GM21423 (cell line): ENCODE measurements around the gene AP2B1.

Source experiments
- ATAC-seq: cut with Tn5 transposase; IDR thresholded peaks from one replicate; pipeline ENCODE4 v1.9.1; 2021; ENCODE audit warnings: mild to moderate bottlenecking, moderate library complexity; ENCODE audit not compliant: unreplicated experiment

The AP2B1 gene

DNA sequence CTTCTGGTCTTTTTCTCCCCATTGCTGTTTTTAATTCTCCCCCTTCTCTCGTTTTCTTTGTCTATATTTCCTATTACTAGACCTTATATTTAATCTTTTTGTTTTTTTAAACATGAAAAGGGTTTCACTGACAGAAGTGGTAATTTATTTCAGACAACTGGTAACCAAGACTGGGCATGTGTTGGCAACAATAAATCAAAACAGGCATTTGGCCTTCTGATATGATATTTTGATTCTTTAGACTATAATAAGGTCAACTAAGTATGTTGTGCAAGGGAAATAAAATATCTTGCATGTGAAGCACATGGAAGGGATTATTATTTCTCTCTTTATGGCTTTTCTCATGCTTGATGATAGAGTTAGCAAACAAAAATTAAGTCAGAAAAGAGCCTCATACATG, 34.6 kb downstream of the AP2B1 start:
- no peak for ATAC-seq

DNA sequence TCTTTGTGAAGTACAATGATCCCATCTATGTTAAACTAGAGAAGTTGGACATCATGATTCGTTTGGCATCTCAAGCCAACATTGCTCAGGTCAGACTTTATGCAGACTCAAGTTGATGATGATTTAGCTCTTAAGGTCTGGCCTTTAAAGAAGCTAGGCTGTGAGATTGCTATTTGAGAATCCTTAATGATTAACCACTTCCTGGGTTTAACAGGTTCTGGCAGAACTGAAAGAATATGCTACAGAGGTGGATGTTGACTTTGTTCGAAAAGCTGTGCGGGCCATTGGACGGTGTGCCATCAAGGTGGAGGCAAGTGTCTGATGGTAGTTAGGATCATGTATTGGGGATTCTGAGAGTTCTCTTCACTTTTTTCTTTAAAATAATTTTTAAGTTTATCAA, 40.3 kb downstream of the AP2B1 start:
- no peak for ATAC-seq

DNA sequence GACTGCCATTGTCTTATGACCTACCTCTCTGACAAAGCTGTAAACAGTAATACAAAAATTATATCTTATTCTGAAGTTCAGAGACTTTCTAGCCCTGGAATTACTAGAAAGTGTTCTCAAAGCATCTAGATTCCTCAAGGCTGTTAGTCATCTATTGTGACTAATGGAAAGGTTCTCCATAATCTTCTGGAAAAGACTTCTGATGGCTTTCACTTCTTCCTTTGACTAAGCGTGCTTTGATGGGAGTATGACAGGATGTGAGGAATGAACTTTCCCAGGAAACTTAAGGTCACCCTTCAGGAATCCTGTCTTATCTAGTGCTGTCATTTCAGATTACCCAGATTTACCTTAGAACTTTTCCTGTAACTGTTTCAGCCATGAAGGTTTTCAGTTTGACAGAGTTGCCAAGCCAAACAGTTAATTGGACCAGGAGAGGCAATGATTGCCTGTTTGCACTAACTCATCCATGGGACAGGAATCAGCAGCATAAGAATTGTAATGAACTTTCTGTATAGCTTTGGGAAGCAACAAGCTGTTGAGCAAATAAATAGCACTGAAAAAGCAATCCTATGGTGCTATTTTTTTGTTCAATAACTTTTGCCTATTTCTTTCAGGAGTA, 43.5 kb downstream of the AP2B1 start:
- ATAC-seq = no peak

DNA sequence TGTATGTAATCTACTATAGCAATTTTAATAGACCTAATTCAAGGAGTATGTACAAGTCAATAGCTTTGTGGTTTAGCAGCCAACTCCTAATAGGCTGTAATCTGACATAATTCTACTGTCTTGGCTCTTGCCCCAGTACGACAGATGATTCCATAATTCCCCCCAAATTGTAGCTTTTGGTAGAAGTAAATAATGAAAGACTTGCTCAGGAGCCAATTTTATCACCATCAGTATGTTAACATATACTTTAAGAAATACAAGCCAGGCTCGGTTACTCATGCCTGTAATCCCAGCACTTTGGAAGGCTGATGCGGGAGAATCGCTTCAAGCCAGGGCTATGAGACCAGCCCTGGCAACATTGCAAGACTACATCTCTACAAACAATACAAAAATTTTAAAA, 53.9 kb downstream of the AP2B1 start:
- ATAC-seq = no peak

DNA sequence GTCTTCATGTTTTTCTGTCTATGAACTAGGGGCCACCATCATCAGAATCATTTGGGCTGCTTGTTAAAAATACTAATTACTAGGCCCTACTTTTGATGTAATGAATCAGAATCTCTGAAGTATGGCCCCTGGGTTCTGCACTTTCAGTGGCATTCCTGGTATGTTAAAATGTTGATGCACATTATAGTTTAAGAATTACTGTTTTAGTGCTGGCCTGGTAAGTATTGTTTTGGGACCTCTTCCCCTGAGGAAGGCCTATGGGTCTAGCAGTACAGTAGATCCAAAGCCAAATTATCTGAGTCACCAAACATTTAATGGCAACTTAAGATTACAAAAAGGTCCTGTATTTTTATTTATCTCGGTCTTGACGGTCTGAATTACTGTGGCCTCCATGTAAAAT, 58.8 kb downstream of the AP2B1 start:
- ATAC-seq = no peak

DNA sequence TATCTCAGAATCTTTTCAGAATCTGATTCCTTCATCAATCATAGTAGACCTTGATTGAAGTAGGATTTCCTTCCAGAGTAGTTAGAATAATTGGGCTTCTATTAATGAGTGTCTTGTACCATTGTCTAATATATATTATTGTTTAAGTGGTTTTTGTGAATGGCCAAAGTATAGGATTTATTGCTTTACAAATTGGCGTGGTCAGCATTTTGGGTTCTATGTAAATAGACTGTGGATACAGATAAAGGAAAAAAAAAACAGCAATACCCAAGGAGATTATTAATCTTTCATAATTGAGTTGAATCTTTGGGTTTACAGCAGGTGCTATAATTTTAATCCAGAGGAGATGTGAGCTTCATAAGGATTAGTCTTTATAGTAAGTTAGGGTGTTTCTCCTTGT, 64.3 kb downstream of the AP2B1 start:
- no peak for ATAC-seq

DNA sequence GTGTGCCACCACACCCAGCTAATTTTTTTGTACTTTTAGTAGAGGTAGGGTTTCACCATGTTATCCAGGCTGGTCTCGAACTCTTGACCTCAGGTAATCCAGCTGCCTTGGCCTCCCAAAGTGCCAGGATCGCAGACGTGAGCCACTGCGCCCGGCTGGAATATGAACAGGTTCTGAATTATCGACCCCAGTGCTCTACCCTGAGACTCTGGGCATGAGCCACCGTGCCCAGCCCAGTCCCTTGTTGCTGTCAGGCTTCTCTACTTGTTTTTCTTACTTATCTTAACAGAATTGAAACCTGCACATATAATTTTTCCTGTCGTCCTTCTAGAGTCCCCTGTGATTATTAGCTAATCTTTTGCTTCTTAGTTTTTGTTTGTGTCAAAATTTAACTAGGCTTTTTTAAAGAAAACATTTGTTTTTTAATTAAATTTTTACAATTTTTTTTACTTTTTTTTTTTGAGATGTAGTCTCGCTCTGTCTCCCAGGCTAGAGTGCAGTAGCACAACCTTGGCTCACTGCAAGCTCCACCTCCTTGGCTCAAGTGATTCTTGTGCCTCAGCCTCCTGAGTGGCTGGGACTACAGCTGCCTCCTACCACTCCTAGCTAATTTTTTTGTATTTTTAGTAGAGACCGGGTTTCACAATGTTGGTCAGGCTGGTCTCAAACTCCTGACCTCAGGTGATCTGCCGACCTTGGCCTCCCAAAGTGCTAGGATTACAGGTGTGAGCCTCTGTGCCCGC, 66.7 kb downstream of the AP2B1 start:
- no peak for ATAC-seq

DNA sequence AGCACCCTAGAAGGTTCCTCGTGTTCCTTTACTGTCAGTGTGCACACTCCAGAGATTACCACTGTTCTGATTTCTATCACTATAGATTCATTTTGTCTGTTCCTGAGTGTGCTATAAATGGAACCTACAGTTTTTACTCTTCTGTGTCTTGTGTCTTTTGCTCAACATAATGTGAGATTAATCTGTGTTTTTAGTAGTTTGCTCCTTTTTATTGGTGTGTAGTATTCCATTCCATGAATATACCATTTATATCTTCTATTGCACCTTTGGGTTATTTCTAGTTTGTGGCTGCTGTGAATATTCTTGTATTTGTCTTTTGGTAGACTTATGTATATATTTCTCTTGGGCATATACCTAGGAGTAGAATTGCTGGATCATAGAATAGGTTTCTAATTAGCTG, 68.2 kb downstream of the AP2B1 start:
- no peak for ATAC-seq

DNA sequence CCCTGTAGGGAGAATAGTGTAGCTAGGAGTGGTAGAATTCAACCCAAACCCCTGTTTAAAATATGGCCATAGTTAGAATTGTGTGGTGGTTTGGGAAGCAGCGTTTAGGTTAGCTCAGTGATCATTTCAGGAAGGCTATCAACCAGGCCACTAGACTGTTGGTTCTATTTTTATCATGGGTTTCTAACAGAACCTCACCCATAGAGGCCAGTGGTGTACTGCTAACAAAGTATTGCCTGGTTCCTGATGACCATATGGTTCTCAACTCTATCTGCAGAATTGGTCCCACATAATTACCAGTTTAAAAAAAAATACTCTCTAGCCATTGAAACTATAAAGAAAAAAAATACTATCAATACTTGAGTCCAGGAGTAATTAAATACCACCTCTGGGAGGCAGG, 73.8 kb downstream of the AP2B1 start:
- no peak for ATAC-seq

DNA sequence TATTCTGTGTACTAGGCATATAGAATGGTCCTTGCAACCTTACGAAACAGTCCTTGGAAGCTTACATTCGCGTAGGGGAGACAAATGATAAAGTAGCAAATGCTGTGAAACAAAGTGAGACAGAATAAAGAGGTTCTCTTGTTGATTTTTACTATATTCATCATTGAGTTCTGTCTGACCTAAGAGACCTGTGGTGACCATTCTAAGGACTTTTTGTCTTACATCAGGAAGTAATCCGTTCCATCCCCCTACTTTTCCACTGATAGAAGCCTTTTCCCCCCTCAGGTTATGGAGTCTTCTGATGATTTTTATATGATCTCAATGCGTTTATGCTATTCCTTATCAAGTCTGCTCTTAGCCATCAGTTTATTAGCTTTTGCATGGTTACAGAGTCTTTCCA, 77.6 kb downstream of the AP2B1 start:
- ATAC-seq = no peak

DNA sequence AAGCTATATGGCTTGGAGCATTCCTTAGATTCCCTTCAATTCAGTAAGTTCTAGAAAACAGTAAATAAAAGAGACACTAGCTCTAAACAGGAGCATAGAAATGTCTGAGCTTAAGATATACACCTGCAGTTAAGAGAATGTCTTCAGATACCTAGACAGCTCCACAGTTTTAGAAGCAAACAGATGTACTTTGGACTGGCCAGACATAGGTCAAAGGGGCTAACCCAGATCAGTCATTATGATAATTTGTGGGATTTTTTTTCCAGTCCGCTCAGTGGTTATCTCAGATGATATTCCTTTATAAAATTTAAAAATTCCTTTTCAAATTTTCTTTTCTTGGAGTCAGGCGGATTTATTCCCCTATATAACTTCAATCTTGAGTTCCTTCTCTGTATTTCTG, 78.5 kb downstream of the AP2B1 start:
- ATAC-seq = no peak

DNA sequence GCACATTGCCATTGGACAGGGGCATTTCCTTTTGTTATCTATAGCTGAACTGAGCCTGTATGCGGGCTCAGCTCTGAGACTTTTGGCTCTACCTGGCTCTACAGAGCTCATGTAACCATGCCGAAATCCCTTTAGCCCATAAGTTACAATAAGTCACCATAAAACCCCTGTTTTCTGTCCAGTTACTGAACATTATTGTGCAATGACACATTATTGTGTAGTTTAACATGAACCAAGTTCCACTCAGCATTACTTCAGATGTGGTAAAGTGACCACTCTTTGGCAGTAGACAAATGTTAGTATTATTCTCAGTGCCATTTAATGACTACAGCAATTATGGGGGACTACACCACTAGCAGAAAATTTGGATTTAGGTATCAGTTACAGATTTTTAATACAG, 78.9 kb downstream of the AP2B1 start:
- ATAC-seq = no peak

DNA sequence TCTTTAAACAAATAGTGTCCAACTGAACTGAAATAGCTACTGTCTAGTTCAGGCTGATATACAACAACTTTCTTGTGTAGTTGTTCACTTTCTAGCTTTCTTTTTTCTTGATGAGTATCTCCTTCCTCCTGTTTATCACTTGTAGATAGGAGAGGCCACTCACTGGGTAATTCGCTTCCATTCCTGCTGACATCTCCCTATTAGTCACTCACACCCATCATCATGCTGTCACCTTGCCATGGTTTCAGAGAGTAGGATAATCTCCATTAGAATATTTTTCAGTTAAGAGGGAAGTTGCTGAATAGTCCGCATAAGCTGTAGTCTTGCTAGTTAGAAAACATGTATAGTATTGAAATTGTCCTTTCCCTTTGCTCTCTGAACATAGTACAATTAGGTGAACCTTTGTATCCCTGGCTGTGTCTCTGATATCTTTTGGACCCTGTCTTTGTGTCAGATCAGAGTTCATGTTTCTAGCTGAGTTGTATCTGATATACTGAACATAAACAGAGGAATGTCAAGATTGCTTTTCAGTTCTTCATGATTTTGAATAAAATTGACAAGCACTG, 79.9 kb downstream of the AP2B1 start:
- ATAC-seq = no peak

DNA sequence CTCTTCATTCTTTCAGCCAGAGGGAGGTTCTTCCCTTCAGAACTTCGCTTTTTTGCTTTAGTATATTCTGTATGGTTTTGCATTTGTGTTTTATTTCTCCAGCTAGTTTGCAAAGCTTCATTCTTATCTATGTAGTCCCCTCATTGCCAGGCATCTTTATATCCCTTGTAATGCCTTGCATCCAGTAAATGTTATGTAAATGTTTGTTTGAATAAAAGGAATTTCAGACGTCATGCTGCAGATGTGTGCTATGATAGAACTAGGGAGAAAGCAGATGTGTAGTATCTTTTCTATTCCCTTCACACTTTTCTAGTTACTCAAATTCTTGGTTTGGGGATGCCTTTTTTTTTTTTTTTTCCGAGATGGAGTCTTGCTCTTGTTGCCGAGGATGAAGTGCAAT, 81.7 kb downstream of the AP2B1 start:
- ATAC-seq = no peak

DNA sequence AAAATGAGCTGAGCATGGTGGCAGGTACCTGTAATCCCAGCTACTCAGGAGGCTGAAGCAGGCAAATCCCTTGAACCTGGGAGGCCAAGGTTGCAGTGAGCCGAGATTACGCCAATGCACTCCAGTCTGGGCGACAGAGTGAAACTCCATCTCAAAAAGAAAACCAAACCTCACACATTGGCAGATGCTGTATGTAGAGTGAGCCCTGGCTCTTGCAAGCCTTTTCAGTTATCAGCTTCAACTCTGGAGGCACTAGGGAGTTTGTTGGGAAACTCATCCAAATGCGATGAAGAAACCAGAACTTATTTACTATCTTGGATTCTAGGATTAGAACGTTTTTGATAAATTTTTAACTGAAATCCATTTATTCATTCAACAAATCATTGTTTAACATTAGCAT, 87.4 kb downstream of the AP2B1 start:
- ATAC-seq = no peak

DNA sequence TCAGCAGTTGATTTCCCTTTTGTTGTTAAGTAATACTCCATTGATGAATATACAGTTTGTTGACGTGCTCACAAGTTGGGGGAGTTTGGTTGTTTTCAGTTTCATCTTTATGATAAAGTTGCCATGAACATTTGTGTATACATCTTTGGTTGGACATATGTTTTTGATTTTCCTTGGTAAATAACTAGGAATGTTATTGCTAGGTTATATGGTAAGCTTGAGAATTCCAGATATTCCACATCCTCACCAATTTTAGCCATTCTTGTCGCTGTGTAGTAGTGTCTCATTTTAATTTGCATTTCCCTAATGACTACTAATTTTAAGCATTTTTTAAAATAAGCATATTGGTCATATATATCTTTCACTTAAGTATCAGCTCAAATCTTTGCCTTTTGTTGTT, 89.3 kb downstream of the AP2B1 start:
- ATAC-seq = no peak

DNA sequence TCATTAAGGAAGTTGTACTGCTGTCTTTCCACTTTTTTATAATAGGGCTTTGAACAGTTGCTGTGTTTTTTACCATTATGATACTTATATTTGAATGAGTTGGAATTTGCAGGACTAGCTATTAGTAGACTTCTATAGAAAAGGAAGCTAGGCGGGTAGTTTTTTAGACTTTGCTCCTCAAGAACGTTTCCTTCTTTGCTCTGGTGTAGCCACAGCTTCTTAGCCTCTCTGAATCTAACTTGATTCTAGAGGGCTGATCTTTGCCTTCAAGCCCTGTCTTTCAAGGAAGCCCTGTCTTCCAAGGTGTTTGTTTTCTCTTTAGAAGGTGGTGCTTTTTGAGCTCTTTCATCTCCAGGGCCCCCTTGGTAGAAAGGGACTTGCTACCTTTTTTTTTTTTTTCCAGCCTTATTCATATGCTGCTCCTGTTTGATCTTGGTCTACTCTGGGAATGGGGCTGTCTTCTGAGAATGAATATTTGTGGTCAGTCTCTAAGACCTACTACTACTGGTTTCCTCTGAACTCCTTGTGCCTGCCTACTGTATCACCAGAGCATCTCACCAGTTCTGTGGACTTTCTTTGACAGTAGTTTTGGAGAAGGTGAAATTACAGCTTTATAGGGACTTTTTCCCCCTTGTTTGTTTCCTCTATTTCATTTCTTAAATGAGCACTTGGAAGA, 92.0 kb downstream of the AP2B1 start:
- no peak for ATAC-seq

DNA sequence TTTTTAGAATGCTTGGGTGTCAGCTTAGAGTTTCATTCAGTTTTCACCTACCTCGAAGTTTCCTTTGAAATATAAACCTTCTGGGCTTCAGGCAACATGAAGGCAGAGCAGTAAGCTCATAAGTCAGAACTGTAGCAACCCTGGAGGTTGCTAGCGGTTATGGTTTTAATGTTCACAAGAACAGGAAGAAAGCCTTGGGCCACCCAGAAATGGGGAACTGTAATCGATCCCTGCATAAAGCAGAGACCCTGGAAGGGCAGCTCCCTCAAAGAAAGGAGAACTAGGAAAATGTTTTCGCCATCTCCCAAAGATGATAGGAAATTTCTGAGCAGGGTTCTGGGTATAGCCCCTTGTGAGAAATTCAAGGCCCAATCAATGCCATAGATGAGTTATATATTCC, 96.5 kb downstream of the AP2B1 start:
- ATAC-seq = no peak

DNA sequence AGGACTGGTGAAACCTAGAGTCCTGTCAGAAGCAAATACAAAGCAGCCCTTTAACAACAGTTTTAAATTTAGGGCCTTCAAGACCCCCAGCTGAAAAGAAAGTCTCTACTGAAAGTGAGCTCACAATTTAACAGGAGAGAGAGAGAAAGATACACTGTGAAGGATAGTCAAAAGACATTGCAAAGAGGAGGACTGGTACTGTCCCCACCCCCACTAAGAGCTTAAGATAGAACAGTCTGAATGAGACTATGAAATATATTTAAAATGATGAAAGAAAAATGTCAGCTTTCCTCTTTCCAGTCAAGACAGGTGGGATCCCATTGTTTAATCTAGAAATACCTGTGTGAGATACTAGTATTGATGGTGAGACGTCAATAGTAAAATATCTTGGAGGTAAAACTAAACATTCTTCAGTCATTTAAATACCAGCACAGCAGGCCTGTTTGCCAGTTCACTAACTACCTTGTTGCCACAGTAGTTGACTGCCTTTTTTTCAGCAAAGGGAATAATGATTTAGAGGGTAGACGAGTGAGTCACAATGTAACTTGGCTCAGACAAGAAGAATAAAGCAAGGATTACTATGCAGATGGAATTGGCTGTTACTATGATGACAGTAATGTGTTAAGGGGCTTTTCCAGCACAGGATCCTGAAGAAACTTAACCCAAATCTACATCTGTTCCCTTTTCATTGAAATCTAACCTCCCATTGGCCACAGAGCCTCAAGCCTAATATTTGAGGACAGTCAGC, 97.1 kb downstream of the AP2B1 start:
- no peak for ATAC-seq

DNA sequence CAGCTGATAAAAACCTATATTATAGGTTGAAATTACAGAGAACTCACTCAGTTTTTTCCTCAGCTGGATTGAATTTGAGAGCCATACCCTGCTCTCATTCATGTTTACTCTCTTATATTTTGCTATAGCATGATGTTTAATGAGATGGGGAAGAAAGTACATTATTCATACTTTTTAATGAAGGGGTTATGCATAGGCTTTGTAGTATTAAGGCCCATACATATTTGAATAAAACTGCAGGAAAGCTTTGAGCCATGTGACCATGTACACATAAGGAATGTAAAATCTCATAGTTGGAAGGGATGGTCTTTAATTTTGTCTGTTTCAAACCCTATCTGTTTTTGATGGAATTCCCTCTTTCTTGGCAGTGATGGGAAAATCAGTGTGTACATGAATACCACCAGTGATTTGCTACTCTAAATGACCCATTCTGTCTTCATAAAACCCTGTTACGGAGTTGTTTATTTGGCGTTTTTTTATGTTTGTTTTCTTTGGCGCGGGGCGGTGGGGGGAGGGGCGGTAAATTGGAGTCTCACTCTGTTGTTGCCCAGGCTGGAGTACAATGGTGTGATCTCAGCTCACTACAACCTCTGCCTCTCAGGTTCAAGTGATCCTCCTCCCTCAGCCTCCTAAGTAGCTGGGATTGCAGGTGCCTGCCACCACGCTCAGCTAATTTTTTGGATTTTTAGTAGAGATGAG, 105.5 kb downstream of the AP2B1 start:
- ATAC-seq = no peak

DNA sequence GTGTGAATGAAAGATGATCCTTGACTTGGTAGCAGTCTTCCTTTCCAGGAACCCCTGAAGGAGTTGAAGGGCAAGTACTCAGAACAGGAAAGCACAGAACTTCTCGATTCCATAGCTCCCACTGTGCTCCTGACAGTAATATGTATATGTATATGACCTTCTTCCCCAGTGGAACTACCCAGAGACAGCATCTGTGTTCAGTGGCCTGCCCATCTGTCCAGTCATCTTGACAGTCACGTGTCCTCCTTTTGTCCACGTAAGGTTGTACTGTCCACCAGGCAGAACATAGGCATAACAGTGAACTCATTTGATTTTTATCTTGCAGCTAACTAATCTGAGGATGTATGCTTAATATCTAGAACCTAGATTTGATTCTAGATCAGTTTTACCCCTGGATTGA, 106.5 kb downstream of the AP2B1 start:
- no peak for ATAC-seq
